MM.1S (cell line): ENCODE data around the gene CCDC9.

Experiments used
- EZH2 ChIP-seq: fragments of 300-600 bp; sonication (generic); optimal IDR thresholded peaks from 2 replicates; pipeline ENCODE3; 2017; ENCODE audit warnings: low read depth, mild to moderate bottlenecking, antibody characterized with exemption, low read length, mixed read lengths
- EZH2phosphoT487 ChIP-seq: fragments of 300-600 bp; sonication (generic); IDR thresholded peaks from 2 replicates; pipeline ENCODE4 v1.6.1; 2018; ENCODE audit warnings: antibody characterized with exemption, low read length
- TF ChIP-seq, protein P1 (sequence below): fragments of 300-600 bp; sonication (generic); IDR thresholded peaks from 2 replicates; pipeline ENCODE4 v1.5.1; 2016; ENCODE audit warnings: antibody characterized with exemption, low read length, mixed read lengths

DNA sequence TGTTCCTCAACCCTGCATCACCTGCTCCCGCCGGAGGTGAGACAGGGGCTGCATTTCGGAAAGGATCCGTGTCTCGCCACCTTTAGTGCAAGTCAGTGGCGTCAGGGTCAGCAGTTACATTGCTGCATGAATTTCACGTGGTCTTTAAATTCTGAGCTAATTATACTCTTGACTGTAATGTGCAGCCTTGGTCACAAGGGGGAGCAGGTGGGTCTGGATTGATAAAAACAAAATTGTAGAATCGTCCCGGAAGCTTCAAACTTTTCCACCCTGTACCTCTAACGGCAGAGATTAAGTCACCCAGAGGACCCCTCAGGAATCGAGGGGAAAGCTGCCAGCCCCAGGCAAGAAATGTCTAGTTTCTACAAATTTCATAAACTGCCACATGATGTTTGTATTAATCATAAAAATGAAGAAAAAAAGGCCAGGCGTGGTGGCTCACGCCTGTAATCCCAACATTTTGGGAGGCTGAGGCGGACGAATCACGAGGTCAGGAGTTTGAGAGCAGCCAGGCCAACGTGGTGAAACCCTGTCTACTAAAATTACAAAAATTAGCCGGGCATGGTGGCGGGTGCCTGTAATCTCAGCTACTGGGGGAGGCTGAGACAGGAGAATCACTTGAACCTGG lies 45.5 kb upstream of the CCDC9 start:
- TF ChIP-seq, protein P1, sequence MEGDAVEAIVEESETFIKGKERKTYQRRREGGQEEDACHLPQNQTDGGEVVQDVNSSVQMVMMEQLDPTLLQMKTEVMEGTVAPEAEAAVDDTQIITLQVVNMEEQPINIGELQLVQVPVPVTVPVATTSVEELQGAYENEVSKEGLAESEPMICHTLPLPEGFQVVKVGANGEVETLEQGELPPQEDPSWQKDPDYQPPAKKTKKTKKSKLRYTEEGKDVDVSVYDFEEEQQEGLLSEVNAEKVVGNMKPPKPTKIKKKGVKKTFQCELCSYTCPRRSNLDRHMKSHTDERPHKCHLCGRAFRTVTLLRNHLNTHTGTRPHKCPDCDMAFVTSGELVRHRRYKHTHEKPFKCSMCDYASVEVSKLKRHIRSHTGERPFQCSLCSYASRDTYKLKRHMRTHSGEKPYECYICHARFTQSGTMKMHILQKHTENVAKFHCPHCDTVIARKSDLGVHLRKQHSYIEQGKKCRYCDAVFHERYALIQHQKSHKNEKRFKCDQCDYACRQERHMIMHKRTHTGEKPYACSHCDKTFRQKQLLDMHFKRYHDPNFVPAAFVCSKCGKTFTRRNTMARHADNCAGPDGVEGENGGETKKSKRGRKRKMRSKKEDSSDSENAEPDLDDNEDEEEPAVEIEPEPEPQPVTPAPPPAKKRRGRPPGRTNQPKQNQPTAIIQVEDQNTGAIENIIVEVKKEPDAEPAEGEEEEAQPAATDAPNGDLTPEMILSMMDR = peak; percentile 80
- no peak for TF ChIP-seq EZH2phosphoT487
- TF ChIP-seq EZH2 = no peak
